ENCODE data around the gene EHMT1. TPM values are rescaled to one million over a fixed set of nuclear protein-coding genes. Genes with fewer than 3 reads are reported as not detected.

Gene EHMT1
- polyA plus RNA-seq, 1 donor: 40.4 TPM

DNA sequence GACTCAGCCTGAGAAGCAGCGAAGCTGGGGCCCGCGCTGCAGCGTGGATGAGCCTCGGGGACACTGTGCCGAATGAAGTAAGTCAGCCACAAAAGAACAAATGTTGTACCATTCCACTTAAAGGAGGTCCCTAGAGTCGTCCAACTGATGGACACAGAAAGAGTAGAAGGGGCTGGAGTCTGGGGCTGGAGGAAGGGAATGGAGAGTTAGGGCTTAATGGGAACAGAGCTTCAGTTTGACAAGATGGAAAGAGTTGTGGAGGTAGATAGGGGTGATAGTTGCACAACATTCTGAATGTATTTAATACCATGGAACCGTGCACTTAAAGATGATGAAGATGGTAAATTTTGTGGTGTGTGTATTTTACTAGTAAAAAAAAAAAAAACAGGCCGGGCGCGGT, 119.9 kb downstream of the EHMT1 start:
- DNase-seq (ENCODE audit: low read depth): no peak

DNA sequence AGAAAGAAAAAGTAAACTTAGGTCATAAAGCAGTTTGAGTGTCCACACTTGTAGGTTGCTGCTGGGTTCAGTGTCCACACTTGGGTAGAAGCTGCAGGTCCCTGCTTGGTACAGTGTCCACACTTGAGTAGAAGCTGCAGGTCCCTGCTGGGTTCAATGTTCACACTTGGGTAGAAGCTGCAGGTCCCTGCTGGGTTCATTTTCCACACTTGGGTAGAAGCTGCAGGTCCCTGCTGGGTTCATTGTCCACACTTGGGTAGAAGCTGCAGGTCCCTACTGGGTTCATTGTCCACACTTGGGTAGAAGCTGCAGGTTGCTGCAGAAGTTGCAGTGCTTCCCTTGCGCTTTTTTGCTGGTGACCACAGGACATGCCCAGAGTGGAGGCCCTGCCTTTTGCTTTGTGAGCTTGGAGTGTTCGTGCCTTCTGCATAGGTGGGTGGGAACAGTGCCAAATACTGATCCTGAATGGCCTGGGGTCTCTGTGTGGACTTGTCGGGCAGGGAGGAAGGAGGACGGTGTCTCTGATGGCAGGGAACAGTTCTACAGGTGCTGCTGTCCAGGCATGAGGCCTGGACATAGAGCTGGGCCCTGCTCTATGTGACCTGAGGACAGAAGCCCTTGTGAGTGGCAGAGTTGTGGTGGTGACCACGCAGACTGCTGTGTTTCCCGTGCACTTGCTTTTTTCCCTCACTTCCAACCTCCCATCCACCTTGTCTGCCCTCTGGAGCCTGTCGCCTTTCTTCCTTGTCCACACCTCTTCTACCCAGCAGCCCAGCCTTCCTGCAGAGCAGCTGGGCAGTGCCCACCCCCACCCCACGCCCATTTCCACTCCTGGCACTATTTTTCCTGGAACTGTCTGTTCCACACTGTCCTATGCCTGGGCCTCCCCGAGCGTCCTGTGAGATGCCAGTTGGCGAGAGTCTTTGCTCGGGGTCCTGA, 120.8 kb downstream of the EHMT1 start:
- no peak for DNase-seq (ENCODE audit: low read depth)

- DNase-seq (ENCODE audit: low read depth): peak; percentile 25
Observed at GRCh38 chr9:137740312-137740711, 121.5 kb downstream of the EHMT1 start.

DNA sequence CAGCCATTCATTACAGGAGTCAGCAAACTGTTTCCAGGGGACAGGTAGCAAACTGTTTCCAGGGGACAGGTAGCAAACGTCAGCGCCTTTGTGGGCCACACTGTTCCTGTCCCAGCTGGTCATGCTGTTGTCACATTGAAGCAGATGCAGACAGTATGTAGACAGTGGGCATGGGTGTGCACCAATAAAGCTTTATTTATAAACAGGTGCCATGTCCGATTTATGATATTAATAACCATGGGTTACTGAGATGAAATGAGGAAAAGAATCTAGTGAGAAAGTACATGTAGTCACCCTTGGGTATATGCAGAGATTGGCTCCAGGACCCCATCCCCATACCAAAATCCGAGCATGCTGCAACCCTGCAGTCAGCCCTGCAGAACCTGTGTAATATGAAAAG, 122.5 kb downstream of the EHMT1 start:
- no peak for DNase-seq (ENCODE audit: low read depth)

- no peak for DNase-seq (ENCODE audit: low read depth)
Observed at GRCh38 chr9:137742698-137743097, 123.9 kb downstream of the EHMT1 start.

GRCh38 chr9:137743695-137744094, 124.9 kb downstream of the EHMT1 start:
- DNase-seq (ENCODE audit: low read depth): no peak

DNA sequence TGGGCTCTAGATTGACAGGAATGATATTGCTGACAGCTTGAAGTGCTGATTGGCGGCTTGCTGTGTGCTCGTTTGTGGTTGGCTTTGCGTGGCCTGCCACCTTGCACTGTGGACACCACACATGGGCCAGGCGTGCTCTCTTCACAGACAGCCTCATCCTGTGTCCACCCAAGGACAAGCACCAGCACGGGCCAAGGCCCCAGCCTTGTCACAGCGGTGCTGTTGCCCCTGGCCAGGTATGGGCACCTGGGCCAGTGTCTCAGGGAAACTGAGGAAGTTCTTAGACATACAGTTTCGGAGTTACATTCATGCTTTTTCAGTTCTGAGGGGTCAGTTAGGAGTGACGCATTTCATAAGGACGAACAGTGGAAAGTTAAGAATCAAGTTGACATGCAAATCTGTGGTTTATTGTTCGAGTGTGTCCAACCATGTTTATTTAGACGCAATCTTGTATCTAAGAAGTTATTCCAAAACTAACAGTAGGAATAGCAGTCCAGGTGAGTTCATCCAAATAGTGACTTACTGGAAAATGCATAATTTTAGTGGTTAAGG, 125.9 kb downstream of the EHMT1 start:
- DNase-seq (ENCODE audit: low read depth): no peak

DNA sequence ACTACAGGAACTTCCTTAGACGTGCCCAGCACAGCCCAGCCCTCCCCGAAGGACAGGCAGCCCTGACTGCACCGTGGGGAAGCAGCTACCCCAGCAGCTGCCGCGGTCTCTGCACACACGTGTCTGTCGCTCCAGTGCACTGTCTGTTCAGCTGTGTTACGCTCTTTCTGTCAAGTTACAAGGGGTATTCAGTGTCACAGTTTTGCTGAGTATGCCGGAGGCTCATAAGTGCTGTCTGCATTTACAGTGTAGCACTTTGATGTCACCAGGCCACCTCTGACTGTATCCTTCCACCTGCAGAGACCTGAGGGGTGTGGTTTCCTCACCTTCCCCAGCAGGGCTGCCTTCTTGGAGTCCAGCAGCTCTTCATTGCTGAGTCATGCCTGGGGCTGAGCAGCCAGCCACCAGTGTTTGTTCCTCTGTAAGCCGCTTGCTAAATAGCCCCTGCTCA, 126.8 kb downstream of the EHMT1 start:
- no peak for DNase-seq (ENCODE audit: low read depth)

DNA sequence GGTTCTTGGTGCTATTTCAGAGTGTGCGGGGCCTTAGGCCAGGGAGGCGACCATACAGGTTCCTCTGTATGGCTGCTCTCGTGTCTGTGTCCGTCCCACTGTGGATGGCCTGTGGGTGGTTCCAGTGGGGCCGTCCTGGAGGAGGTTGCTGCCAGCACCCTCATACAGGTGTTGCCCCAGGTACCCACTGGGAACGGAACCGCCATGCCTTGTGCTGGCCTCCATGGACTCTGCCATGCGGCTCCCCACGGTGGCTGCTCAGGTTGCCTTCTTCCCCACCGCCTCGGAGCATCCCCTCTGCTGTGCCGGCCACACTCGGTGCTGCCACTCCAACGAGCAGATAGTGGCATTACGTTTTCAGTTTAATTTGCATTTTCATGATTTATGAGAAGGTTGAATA, 129.5 kb downstream of the EHMT1 start:
- no peak for DNase-seq (ENCODE audit: low read depth)

GRCh38 chr9:137748741-137749140, 129.9 kb downstream of the EHMT1 start:
- no peak for DNase-seq (ENCODE audit: low read depth)

- no peak for DNase-seq (ENCODE audit: low read depth)
Observed at GRCh38 chr9:137749511-137749910, 130.7 kb downstream of the EHMT1 start.

DNA sequence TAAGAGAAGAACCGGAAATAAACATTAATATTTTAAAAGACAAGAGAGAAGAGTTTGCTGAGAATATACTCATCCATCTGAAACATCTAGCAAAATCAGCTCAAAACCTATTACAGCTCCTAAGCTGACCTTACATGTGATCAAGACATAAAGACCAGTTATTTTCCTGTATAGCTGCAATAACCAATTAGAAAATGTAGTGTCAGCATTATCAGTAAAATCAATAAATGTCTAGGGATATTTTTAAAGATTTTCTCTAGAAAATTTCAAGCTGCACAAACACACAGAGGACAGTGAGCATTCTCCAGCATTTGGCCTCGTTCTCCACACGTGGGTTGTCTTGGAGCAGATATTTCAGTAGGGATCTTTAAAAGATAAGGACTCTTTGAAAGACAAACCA, 131.2 kb downstream of the EHMT1 start:
- DNase-seq (ENCODE audit: low read depth): no peak

- DNase-seq (ENCODE audit: low read depth): no peak
Observed at GRCh38 chr9:137750566-137750965, 131.8 kb downstream of the EHMT1 start.

GRCh38 chr9:137751616-137752015, 132.8 kb downstream of the EHMT1 start:
- DNase-seq (ENCODE audit: low read depth): no peak

- no peak for DNase-seq (ENCODE audit: low read depth)
Observed at GRCh38 chr9:137752426-137752825, 133.6 kb downstream of the EHMT1 start.

GRCh38 chr9:137753192-137753765, 134.5 kb downstream of the EHMT1 start:
- DNase-seq (ENCODE audit: low read depth): no peak

DNA sequence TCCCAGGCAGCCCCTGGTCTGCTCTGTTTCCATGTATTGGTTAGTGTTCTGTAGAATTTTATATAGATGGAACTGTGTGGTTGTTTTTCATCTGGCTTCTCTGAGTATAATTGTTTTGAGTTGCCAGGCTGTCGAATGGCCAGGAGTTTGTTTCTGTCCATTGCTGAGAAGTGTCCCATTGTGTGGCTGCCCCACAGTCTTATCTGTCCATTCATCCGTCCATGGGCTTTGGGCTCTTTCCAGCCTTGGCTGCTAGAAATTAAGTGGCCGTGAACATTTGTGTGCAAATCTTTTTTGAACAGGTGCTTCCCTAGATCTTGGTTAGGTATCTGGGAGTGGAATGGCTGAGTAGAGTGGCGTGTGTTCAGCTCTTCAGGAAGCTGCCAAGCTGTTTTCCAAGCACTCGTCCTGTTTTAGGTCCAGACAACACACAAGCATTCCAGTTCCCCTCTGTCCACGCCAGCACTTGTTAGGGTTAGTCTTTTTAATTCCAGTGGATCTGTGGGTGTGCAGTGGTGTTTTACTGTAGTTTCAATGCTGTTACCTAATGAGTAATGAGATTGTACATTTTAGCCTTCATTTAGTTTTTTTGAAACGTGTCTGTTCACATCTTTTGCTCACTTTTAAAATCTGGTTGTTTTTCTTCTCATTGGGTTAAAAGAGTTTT, 136.6 kb downstream of the EHMT1 start:
- no peak for DNase-seq (ENCODE audit: low read depth)

GRCh38 chr9:137756045-137756744, 137.4 kb downstream of the EHMT1 start:
- no peak for DNase-seq (ENCODE audit: low read depth)

GRCh38 chr9:137757139-137757538, 138.3 kb downstream of the EHMT1 start:
- DNase-seq (ENCODE audit: low read depth): no peak

DNA sequence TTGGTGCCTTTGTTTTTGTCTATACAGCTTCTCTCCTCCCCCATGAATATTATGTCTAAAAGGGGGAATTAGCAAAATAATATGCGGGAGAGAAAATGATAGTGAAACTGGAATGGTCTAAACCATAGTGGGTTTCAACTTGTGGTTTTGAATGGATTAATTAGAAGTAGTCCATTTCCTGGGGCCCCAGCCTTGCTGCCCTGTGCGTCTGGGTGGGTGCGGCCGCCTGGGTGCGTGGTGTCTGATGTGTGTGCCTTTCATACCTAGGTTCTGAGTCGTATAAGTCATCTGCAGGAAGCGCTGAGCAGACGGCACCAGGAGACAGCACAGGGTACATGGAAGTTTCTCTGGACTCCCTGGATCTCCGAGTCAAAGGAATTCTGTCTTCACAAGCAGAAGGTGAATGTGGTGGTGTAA, 138.8 kb downstream of the EHMT1 start:
- DNase-seq (ENCODE audit: low read depth): no peak

GRCh38 chr9:137758067-137758466, 139.3 kb downstream of the EHMT1 start:
- DNase-seq (ENCODE audit: low read depth): no peak

GRCh38 chr9:137759117-137759516, 140.3 kb downstream of the EHMT1 start:
- DNase-seq (ENCODE audit: low read depth): no peak

Measured in forelimb muscle (tissue), 1 donor.